Ishikawa (cell line): ENCODE results near the gene USP12.

ENCODE experiments used
- RAD21 ChIP-seq: IDR thresholded peaks from 2 replicates; pipeline ENCODE4 v1.6.1; 2012; ENCODE audit warnings: low read depth
- ZBTB7A ChIP-seq: IDR thresholded peaks from 2 replicates; pipeline ENCODE4 v1.6.1; 2012; ENCODE audit warnings: low read depth
- TF ChIP-seq, protein P1 (sequence below): IDR thresholded peaks from 2 replicates; pipeline ENCODE4 v1.6.1; 2012
- TF ChIP-seq, protein P2 (sequence below): IDR thresholded peaks from 2 replicates; pipeline ENCODE4 v1.6.1; 2012; ENCODE audit warnings: low read depth, mild to moderate bottlenecking

DNA sequence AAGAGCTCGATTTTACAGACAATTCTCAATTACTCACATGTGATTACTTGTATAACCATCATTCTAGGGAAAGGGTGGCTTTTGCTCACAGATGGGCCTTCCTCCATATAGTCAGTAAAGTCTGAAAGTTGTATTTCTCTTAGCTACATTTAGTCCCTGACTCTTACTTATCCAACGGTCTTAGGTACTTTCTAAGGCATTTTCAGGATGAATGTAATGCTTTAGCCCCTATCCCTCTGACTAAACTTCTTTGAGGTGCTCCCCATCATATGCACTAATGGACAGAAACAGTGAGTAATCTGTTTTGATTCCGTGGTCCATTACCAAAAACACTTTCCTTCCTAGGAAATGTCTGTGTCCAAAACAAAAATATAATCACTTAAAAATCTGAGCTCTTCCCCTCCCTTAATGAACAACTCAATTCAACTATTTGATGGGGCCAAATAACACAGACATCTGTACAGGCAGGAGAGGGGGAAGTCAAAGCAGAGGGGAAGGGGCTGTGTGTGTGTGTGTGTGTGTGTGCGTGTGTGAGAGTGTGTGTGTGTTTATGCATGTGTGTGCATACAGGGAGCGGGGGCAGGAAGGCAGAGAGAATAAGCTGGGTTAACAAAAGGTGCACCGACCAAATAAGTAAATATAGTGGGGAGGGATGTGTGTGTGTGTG is 84.9 kb downstream of the USP12 start:
- TF ChIP-seq, protein P1, sequence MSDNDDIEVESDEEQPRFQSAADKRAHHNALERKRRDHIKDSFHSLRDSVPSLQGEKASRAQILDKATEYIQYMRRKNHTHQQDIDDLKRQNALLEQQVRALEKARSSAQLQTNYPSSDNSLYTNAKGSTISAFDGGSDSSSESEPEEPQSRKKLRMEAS = no peak
- no peak for TF ChIP-seq ZBTB7A
- no peak for TF ChIP-seq RAD21
- TF ChIP-seq, protein P2, sequence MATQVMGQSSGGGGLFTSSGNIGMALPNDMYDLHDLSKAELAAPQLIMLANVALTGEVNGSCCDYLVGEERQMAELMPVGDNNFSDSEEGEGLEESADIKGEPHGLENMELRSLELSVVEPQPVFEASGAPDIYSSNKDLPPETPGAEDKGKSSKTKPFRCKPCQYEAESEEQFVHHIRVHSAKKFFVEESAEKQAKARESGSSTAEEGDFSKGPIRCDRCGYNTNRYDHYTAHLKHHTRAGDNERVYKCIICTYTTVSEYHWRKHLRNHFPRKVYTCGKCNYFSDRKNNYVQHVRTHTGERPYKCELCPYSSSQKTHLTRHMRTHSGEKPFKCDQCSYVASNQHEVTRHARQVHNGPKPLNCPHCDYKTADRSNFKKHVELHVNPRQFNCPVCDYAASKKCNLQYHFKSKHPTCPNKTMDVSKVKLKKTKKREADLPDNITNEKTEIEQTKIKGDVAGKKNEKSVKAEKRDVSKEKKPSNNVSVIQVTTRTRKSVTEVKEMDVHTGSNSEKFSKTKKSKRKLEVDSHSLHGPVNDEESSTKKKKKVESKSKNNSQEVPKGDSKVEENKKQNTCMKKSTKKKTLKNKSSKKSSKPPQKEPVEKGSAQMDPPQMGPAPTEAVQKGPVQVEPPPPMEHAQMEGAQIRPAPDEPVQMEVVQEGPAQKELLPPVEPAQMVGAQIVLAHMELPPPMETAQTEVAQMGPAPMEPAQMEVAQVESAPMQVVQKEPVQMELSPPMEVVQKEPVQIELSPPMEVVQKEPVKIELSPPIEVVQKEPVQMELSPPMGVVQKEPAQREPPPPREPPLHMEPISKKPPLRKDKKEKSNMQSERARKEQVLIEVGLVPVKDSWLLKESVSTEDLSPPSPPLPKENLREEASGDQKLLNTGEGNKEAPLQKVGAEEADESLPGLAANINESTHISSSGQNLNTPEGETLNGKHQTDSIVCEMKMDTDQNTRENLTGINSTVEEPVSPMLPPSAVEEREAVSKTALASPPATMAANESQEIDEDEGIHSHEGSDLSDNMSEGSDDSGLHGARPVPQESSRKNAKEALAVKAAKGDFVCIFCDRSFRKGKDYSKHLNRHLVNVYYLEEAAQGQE = no peak
